Lower leg skin (tissue), 3 donors: ENCODE measurements around the gene PRXL2C.

Experiments used
- POLR2A ChIP-seq, 2 donors: fragments of 450-650 bp; IDR thresholded peaks; one replicate each; pipeline ENCODE4 v1.6.1; 2016 to 2017; ENCODE audit warnings: antibody characterized with exemption in 2 of 2, mild to moderate bottlenecking in 1 of 2, moderate library complexity in 1 of 2
- TF ChIP-seq, protein P1 (sequence below), 3 donors: fragments of 450-650 bp; IDR thresholded peaks; one replicate each; pipeline ENCODE4 v1.5.1; 2016; ENCODE audit warnings: antibody characterized with exemption in 3 of 3, mild to moderate bottlenecking in 3 of 3, moderate library complexity in 2 of 3

DNA sequence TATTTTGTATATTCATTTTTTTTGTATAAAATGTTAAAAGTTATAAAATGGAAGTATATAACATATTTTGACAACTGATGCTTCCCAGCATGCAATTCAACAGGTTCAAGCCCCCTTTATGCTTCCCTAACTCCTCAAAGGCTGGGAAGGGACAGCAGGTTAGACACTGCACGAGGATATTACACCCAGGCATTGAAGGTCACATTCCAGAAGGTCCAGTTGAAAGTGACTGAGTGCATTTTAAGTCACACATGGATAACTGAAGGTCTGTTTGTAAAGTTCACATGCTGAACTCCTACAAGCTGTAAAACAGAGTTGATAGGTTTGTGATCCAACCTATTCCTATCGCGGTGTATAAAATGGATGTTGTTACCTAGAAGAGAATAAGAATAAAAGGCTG, 13.6 kb downstream of the PRXL2C start:
- TF ChIP-seq POLR2A (IDR thresholded peaks at IDR 0.05) = no peak
- TF ChIP-seq, protein P1, sequence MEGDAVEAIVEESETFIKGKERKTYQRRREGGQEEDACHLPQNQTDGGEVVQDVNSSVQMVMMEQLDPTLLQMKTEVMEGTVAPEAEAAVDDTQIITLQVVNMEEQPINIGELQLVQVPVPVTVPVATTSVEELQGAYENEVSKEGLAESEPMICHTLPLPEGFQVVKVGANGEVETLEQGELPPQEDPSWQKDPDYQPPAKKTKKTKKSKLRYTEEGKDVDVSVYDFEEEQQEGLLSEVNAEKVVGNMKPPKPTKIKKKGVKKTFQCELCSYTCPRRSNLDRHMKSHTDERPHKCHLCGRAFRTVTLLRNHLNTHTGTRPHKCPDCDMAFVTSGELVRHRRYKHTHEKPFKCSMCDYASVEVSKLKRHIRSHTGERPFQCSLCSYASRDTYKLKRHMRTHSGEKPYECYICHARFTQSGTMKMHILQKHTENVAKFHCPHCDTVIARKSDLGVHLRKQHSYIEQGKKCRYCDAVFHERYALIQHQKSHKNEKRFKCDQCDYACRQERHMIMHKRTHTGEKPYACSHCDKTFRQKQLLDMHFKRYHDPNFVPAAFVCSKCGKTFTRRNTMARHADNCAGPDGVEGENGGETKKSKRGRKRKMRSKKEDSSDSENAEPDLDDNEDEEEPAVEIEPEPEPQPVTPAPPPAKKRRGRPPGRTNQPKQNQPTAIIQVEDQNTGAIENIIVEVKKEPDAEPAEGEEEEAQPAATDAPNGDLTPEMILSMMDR (IDR thresholded peaks at IDR 0.05) = no peak
